ENCODE data around the gene REXO5.

DNA sequence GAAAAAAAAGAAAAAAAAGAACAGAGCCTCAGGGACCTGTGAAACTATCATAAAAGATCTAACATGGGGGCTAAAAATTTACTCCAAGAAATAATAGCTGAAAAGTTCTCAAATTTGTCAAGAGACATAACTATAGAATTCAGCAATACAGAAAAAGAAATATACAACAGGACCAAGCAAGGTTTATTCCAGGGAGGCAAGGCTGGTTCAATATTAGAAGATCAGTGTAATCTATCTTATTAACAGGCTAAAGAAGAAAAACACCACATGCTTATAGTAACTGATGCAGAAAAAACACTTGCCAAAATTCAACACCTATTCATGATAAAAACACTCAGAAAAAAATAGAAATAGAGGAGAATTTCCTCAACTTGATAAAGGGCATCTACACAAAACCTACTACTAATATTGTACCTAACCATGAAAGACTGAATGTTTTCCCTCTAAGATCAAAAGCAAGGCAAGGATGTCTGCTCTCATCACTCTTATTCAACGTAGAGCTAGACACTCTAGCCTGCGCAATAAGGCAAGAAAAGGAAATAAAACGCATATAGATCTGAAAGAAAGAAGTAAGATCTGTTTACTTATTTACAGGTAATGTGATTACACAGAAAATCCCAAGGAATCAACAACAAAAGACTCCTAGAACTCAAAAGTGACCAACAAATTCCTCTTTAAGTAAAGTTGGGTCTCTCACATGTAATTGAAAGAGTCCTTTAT lies 43.8 kb upstream of the REXO5 start:
- TF ChIP-seq CTCF (IDR thresholded peaks at IDR 0.05) (no peak), POLR2A (IDR thresholded peaks at IDR 0.05) (no peak)

Data from body of pancreas (tissue), 4 donors.